SK-N-SH (cell line): ENCODE measurements around the gene PCK1. TPM values are rescaled to one million over a fixed set of nuclear protein-coding genes. Genes with fewer than 3 reads are reported as not detected.

ENCODE experiments used
- CTCF ChIA-PET: fragments of 300-600, 350-600 bp; formaldehyde crosslinking; extraction: SDS; loops from one replicate; lab custom pipeline; 2021; lab: Yijun Ruan, JAX
- POLR2A ChIA-PET: fragments of 350-600 bp; sonication (Branson Sonifier 250); formaldehyde crosslinking; extraction: SDS; loops from one replicate; lab custom pipeline; 2020; ENCODE audit warnings: antibody characterized with exemption, inconsistent platforms; lab: Yijun Ruan, JAX
- DNase-seq: peaks from one replicate; pipeline ENCODE4 v3.0.0; 2012
- H2AFZ ChIP-seq: fragments of 200-600 bp; sonication (generic); 2 replicates; pipeline ENCODE4 v1.8.1; 2016; ENCODE audit warnings: antibody characterized with exemption, mild to moderate bottlenecking, low read depth
- H3F3A ChIP-seq: fragments of 200-600 bp; sonication (generic); replicated peaks from 2 replicates; pipeline ENCODE3; 2016; ENCODE audit warnings: antibody characterized with exemption, mild to moderate bottlenecking; ENCODE audit not compliant: insufficient read depth
- H3K27ac ChIP-seq, 2 experiments: fragments of 200-500 bp in 1 of 2; fragments of 200-600 bp in 1 of 2; sonication (Bioruptor generic) in 1 of 2; sonication (generic), shearing (Covaris generic) in 1 of 2; 2 replicates each; pipeline versions ENCODE4 v1.5.1 to v1.6.1; 2014 to 2016; ENCODE audit warnings: low read depth in 2 of 2, inconsistent platforms in 1 of 2, low read length in 1 of 2, mild to moderate bottlenecking in 1 of 2, mixed read lengths in 1 of 2
- H3K27me3 ChIP-seq: fragments of 200-600 bp; sonication (generic), shearing (Covaris generic); 2 replicates; pipeline ENCODE4 v1.6.1; 2016; ENCODE audit warnings: mixed run types; ENCODE audit not compliant: insufficient read depth
- H3K36me3 ChIP-seq, 2 experiments: fragments of 200-500 bp in 1 of 2; fragments of 200-600 bp in 1 of 2; sonication (Bioruptor generic) in 1 of 2; sonication (generic) in 1 of 2; replicated peaks in 1 of 2; 2 replicates each; pipeline versions ENCODE3 to v1.5.1; 2014 to 2016; ENCODE audit warnings: low read length in 1 of 2, mild to moderate bottlenecking in 1 of 2; ENCODE audit not compliant: insufficient read depth in 2 of 2, control insufficient read depth in 1 of 2
- H3K4me1 ChIP-seq, 2 experiments: fragments of 200-500 bp in 1 of 2; fragments of 200-600 bp in 1 of 2; sonication (Bioruptor generic) in 1 of 2; sonication (generic), shearing (Covaris generic) in 1 of 2; 2 replicates each; pipeline versions ENCODE4 v1.5.1 to v1.6.1; 2014 to 2016; ENCODE audit warnings: low read depth in 1 of 2, low read length in 1 of 2, mixed run types in 1 of 2; ENCODE audit not compliant: insufficient read depth in 2 of 2, control insufficient read depth in 1 of 2
- H3K4me2 ChIP-seq: fragments of 200-600 bp; sonication (generic), shearing (Covaris generic); 2 replicates; pipeline ENCODE4 v1.6.1; 2017; ENCODE audit warnings: mixed run types
- H3K4me3 ChIP-seq, 2 experiments: fragments of 200-500 bp in 1 of 2; fragments of 200-600 bp in 1 of 2; sonication (Bioruptor generic) in 1 of 2; sonication (generic), shearing (Covaris generic) in 1 of 2; 2 replicates each; pipeline versions ENCODE4 v1.5.1 to v1.8.1; 2014 to 2016; ENCODE audit warnings: low read depth in 2 of 2, inconsistent platforms in 1 of 2, low read length in 1 of 2, mild to moderate bottlenecking in 1 of 2, mixed read lengths in 1 of 2, moderate library complexity in 1 of 2
- H3K79me2 ChIP-seq: fragments of 200-600 bp; sonication (generic); 2 replicates; pipeline ENCODE4 v1.8.1; 2017; ENCODE audit warnings: mild to moderate bottlenecking; ENCODE audit not compliant: insufficient read depth
- H3K9ac ChIP-seq: fragments of 200-600 bp; sonication (generic); 2 replicates; pipeline ENCODE4 v1.6.1; 2017; ENCODE audit warnings: mixed run types
- H3K9me2 ChIP-seq: fragments of 200-600 bp; sonication (generic); 2 replicates; pipeline ENCODE4 v1.6.1; 2017; ENCODE audit warnings: mixed run types
- H3K9me3 ChIP-seq: fragments of 200-600 bp; sonication (generic); 2 replicates; pipeline ENCODE4 v1.6.1; 2017; ENCODE audit warnings: mixed run types, mild to moderate bottlenecking, moderate library complexity
- H4K20me1 ChIP-seq: fragments of 200-600 bp; sonication (generic); 2 replicates; pipeline ENCODE4 v1.6.1; 2017; ENCODE audit warnings: mild to moderate bottlenecking, mixed run types; ENCODE audit not compliant: insufficient read depth
- CHD2 ChIP-seq: fragments of 150-350 bp; IDR thresholded peaks from 2 replicates; pipeline ENCODE4 v1.6.1; 2018; ENCODE audit warnings: low read length; ENCODE audit not compliant: partially characterized antibody
- CTCF ChIP-seq: fragments of 200-600 bp; sonication (generic); IDR thresholded peaks from 2 replicates; pipeline ENCODE4 v1.6.1; 2017; ENCODE audit warnings: antibody characterized with exemption, mild to moderate bottlenecking, moderate library complexity
- FOSL2 ChIP-seq: IDR thresholded peaks from 2 replicates; pipeline ENCODE4 v1.4.0; 2012; ENCODE audit warnings: low read depth, mild to moderate bottlenecking, moderate library complexity, borderline replicate concordance
- GATA2 ChIP-seq: sonication (generic); formaldehyde crosslinking; IDR thresholded peaks from 2 replicates; pipeline ENCODE4 v1.5.0; 2020; ENCODE audit warnings: mild to moderate bottlenecking, missing genetic modification reagents
- NFIC ChIP-seq: IDR thresholded peaks from 2 replicates; pipeline ENCODE4 v1.4.0; 2012; ENCODE audit warnings: borderline replicate concordance
- RAD21 ChIP-seq: IDR thresholded peaks from 2 replicates; pipeline ENCODE4 v1.6.1; 2012; ENCODE audit warnings: mild to moderate bottlenecking, low read length
- RCOR1 ChIP-seq: fragments of 150-350 bp; IDR thresholded peaks from 2 replicates; pipeline ENCODE4 v1.6.1; 2017; ENCODE audit warnings: antibody characterized with exemption, low read length
- REST ChIP-seq: IDR thresholded peaks from 2 replicates; pipeline ENCODE4 v1.6.1; 2012; ENCODE audit warnings: mild to moderate bottlenecking, low read depth, low read length, moderate library complexity
- RXRA ChIP-seq: IDR thresholded peaks from 2 replicates; pipeline ENCODE4 v1.4.0; 2012; ENCODE audit warnings: low read depth, mild to moderate bottlenecking, borderline replicate concordance
- TCF12 ChIP-seq: IDR thresholded peaks from 2 replicates; pipeline ENCODE4 v1.4.0; 2012
- WGBS: methylation state at CpG from one replicate; pipeline ENCODE4 v1.1.6; 2017; ENCODE audit warnings: low lambda C conversion rate; 5-methylcytosine and 5-hydroxymethylcytosine counted together
- polyA plus RNA-seq, 3 experiments: library from polyadenylated mRNA; depleted of rRNA; stranded (reverse); fragments of >200 nt; gene quantifications; 2 replicates each; pipeline ENCODE4 v1.2.3, GENCODE V29; 2012

Gene PCK1
- polyA plus RNA-seq, 1 of the 3 experiments (the other 2 are of a cell fraction): not detected

- H3K9me3 ChIP-seq: no peaks in the 10 kb centered on the region
- H3F3A ChIP-seq: no peaks in the 10 kb centered on the region
- TF ChIP-seq TCF12 (no peak), RXRA (no peak), RCOR1 (no peak), REST (no peak), CHD2 (no peak), NFIC (no peak), FOSL2 (no peak)
- TF ChIP-seq, all 33 proteins: peak for 0
- Histone ChIP-seq H3K4me2 (no peak overlapping the region), H2AFZ (no peak overlapping the region), H3K4me1 (no peaks in the 10 kb centered on the region), H3K9me2 (no peaks in the 10 kb centered on the region), H3K36me3 (no peaks in the 10 kb centered on the region), H3K4me3 (no peak overlapping the region), H3K27ac (no peak overlapping the region), H3K27me3 (peaks cover 16% of the 10 kb centered on the region), H3K79me2 (no peaks in the 10 kb centered on the region), H3K9ac (no peak overlapping the region), H4K20me1 (no peaks in the 10 kb centered on the region)
- 20% methylated on average over 5 of the region's 12 CpGs for WGBS
- CTCF ChIA-PET: interaction anchor here (1.3 to 2.3 kb wide), 6 partner anchors 10 to 78 kb away, joined by 4 to 13 read pairs (median 5); no protein-coding TSS in a partner anchor
- DNase-seq: no peak
- POLR2A ChIA-PET: no interaction called here
Observed at GRCh38 chr20:57573242-57573641, 12.3 kb downstream of the PCK1 start.

- Histone ChIP-seq H3K4me1 (no peaks in the 10 kb centered on the region), H3K36me3 (no peaks in the 10 kb centered on the region), H3K4me3 (no peak overlapping the region; a peak in 1 of 4 replicates), H4K20me1 (no peaks in the 10 kb centered on the region), H3K27me3 (peaks cover 16% of the 10 kb centered on the region), H3K9ac (no peak overlapping the region), H3F3A (no peaks in the 10 kb centered on the region), H3K27ac (no peak overlapping the region), H3K4me2 (no peak overlapping the region), H3K9me2 (no peaks in the 10 kb centered on the region), H3K79me2 (no peaks in the 10 kb centered on the region), H3K9me3 (no peaks in the 10 kb centered on the region), H2AFZ (no peak overlapping the region)
- peak; percentile 24; the same call in 1 of the 2 replicates for TF ChIP-seq CTCF
- no peak for TF ChIP-seq GATA2 (CRISPR knock-in tag)
- TF ChIP-seq RAD21: no peak
- 51% methylated on average over 4 of the region's 5 CpGs for WGBS
- no peak for DNase-seq
- CTCF ChIA-PET: interaction anchor here (1.4 to 2.3 kb wide), 5 partner anchors 9 to 79 kb away, joined by 5 to 13 read pairs (median 5); no protein-coding TSS in a partner anchor
- POLR2A ChIA-PET: no interaction called here
Observed at GRCh38 chr20:57573894-57574293, 13.0 kb downstream of the PCK1 start.
